GM23248 (cell line): ENCODE data around the gene NUTM2A.
"Not testable (repeated sequence)": the region's sequence is repeated elsewhere in the genome, so short reads cannot be mapped to it uniquely, and the experiment has no call there.

ENCODE experiments used
- EZH2 ChIP-seq: fragments of 200-600 bp; sonication (generic); IDR thresholded peaks from 2 replicates; pipeline ENCODE4 v1.6.1; 2018; ENCODE audit warnings: antibody characterized with exemption, mild to moderate bottlenecking; ENCODE audit not compliant: insufficient read depth, poor library complexity, severe bottlenecking
- EZH2phosphoT487 ChIP-seq: fragments of 200-600 bp; sonication (generic); IDR thresholded peaks from 2 replicates; pipeline ENCODE4 v1.6.1; 2018; ENCODE audit warnings: antibody characterized with exemption, moderate library complexity, mild to moderate bottlenecking, low read depth; ENCODE audit not compliant: insufficient read depth

DNA sequence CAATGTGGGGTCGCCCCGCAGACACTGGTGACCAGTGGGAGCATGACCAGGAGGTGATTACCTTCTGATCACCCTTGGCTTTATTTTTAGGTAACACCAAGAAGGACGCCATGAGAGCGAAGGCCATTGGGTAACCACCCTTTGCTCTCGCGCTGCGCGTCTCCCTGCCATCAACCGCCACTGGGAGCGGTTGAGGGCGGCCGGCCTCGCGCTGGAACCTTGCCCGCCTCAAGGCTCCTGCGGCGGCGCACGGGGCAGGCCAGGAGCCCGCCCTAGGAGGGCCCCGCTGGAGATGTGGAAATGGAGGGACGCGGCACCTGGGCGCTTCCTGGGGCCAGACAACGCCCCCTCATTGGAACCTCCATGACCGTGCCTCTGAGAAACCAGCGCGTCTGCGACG is 2.5 kb upstream of the NUTM2A start:
- not testable (repeated sequence) for TF ChIP-seq EZH2, EZH2phosphoT487
